Measurements from ENCODE around the gene AK9.

AK9 gene

GRCh38 chr6:109514946-109515345 lies 176.1 kb downstream of the AK9 start:
- no peak for TF ChIP-seq CTCF (IDR thresholded peaks at IDR 0.05)

- no peak for TF ChIP-seq CTCF (IDR thresholded peaks at IDR 0.05)
Measured at GRCh38 chr6:109513571-109514071, 177.4 kb downstream of the AK9 start.

DNA sequence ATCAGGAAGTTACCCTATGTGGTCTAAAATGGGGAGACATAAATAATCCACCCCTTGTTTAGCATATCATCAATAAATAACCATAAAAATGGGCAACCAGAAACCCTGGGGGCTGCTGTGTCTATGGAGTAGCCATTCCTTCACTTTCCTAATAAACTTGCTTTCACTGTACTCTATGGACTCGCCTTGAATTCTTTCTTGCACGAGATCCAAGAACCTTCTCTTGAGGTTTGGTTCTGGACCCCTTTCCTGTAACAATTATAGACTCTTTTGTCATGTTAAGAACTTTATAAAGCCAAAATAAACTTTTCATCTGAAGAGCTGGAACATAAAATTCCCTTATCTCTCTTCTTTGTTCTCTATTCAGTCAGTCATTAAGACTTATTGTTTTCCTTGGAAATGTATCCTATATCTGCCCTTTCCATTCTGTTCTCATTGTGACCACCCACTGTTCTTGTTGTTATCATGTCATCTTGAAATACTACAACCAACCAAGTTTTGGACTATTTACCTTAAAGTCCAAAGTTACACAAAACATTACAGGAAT lies 178.7 kb downstream of the AK9 start:
- TF ChIP-seq CTCF (IDR thresholded peaks at IDR 0.05) = no peak

- no peak for TF ChIP-seq CTCF (IDR thresholded peaks at IDR 0.05)
Measured at GRCh38 chr6:109511832-109512231, 179.2 kb downstream of the AK9 start.

GRCh38 chr6:109510358-109510757 lies 180.6 kb downstream of the AK9 start:
- TF ChIP-seq CTCF (IDR thresholded peaks at IDR 0.05) = no peak

- no peak for TF ChIP-seq CTCF (IDR thresholded peaks at IDR 0.05)
Measured at GRCh38 chr6:109508166-109508860, 182.7 kb downstream of the AK9 start.

DNA sequence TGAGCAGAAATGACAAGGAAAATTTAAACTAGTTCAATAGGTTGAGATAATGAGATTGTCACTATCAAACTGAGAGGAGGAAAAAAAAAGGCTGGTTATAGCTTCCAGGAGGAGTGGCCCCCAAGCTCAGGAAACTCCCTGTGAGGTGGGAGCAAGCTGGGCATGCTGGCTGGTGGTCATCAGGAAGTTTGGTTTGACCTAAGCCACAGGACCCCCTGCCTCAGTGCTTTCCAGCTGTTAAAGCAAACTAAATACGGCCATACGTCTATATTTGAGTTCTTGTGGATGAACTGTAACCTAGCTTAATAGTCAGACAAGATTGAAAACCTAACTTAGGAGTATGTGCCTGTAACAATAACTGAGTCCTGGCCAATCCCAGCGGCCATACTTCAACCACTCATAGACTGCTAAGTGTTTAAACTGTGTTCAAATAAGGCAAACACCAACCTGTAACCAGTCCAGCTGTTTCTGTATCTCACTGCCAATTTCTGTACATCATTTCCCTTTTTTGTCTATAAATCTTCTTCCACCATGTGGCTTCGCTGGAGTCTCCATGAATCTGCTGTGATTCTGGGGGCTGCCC lies 183.4 kb downstream of the AK9 start:
- no peak for TF ChIP-seq CTCF (IDR thresholded peaks at IDR 0.05)
